GM21390 (cell line): Measurements from ENCODE around the gene HS2ST1.
"Not testable (repeated sequence)": the region's sequence is repeated elsewhere in the genome, so short reads cannot be mapped to it uniquely, and the experiment has no call there.

Experiments used
- ATAC-seq: cut with Tn5 transposase; IDR thresholded peaks from one replicate; pipeline ENCODE4 v1.9.1; 2021; ENCODE audit not compliant: unreplicated experiment

Gene HS2ST1

GRCh38 chr1:86914601-86914997 lies at the start of gene HS2ST1:
Gene HS2ST1, plus strand, starts transcription at chr1:86914635.
- ATAC-seq: no peak

GRCh38 chr1:86865973-86866637 lies 48.3 kb upstream of the HS2ST1 start:
- ATAC-seq: no peak

DNA sequence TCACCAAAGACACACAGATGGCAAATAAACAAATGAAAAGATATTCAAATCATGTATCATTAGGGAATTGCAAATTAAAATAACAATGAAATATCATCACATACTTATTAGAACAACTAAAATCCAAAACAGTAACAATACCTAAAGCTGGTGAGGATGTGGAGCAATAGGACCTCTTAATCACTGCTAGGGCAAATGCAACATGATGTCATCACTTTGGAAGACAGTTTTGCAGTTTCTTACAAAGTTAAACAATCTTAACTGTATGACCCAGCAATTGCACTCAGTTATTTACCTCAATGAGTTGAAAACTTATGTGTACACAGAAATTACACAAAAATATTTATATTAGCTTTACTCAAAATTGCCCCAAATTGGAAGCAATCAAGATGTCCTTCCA lies 47.8 kb upstream of the HS2ST1 start:
- ATAC-seq: no peak

DNA sequence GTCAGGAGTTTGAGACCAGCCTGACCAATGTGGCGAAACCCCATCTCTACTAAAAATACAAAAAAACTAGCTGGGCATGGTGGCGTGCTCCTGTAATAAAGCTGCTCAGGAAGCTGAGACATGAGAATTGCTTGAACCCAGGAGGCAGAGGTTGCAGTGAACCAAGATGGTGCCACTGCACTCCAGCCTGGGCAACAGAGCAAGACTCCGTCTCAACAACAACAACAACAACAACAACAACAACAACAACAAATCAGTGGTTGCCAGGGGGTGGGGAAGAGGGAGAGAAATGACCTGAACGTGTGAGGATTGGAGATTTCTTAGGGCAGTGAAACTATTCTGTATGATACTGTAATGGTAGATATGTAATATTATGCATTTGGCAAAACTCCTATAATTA lies 47.2 kb upstream of the HS2ST1 start:
- ATAC-seq: not testable (repeated sequence)

GRCh38 chr1:86868477-86868876 lies 46.0 kb upstream of the HS2ST1 start:
- no peak for ATAC-seq

- ATAC-seq: no peak
These were observed 43.4 kb upstream of the HS2ST1 start for GRCh38 chr1:86871001-86871400.

- ATAC-seq: no peak
These were observed 42.3 kb upstream of the HS2ST1 start for GRCh38 chr1:86872086-86872485.

GRCh38 chr1:86875722-86876121 lies 38.7 kb upstream of the HS2ST1 start:
- ATAC-seq: no peak

GRCh38 chr1:86887479-86888162 lies 26.8 kb upstream of the HS2ST1 start:
- ATAC-seq: peak; percentile 86

- no peak for ATAC-seq
These were observed 26.1 kb upstream of the HS2ST1 start for GRCh38 chr1:86888327-86888726.

DNA sequence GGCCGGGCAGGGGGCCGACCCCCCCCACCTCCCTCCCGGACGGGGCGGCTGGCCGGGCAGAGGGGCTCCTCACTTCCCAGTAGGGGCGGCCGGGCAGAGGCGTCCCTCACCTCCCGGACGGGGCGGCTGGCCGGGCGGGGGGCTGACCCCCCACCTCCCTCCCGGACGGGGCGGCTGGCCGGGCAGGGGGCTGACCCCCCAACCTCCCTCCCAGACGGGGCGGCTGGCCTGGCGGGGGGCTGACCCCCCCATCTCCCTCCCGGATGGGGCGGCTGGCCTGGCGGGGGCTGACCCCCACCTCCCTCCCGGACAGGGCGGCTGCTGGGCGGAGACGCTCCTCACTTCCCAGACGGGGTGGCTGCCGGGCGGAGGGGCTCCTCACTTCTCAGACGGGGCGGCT lies 15.0 kb upstream of the HS2ST1 start:
- not testable (repeated sequence) for ATAC-seq

DNA sequence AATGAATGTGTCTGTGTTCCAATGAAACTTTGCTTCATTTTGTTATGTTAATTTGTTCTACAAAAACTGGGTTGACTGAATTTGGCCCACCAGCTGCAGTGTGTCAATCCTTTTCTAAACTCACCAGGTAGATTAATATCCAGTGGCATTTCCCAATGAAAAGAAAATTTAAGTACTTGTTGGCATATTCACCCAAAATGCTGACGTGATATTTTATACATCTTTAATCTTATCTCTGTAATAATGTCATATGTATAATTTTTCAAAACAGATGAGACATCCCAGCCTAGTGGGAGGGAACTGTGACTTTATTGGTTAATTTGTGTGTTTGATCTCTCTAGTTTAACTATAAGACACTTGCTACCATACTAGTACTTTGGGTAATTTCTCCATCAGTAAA lies 8.6 kb upstream of the HS2ST1 start:
- no peak for ATAC-seq

DNA sequence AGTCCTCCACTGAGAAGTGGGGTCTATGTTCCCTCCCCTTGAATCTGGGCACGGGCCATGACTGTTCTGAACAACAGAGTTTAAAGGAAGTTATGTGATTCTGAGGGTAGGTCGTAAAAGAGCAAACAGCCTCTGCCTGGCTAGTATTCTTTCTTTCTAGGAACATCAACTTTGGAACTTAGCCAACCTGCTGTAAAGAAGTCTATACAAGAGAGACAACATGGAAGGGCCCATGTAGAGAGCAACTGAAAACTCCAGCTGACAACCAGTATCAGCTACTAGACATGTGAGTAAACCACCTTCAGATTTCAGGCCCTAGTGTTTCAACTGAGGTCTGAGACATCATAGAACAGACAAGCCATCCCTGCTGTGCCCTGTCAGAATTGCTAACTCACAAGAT lies 8.0 kb upstream of the HS2ST1 start:
- ATAC-seq: no peak

GRCh38 chr1:86912281-86912900 lies 2.0 kb upstream of the HS2ST1 start:
- no peak for ATAC-seq

GRCh38 chr1:86913399-86913895 lies 988 bp upstream of the HS2ST1 start:
- peak; percentile 28 for ATAC-seq

GRCh38 chr1:86913896-86914600 lies 387 bp upstream of the HS2ST1 start, which contains the start of gene SELENOF:
Gene SELENOF, minus strand, starts transcription at chr1:86914126. Its CDS starts 15 bp downstream, at chr1:86914111.
- ATAC-seq: peak; percentile 77

- peak; percentile 16 for ATAC-seq
These were observed 732 bp downstream of the HS2ST1 start for GRCh38 chr1:86914998-86915736.

DNA sequence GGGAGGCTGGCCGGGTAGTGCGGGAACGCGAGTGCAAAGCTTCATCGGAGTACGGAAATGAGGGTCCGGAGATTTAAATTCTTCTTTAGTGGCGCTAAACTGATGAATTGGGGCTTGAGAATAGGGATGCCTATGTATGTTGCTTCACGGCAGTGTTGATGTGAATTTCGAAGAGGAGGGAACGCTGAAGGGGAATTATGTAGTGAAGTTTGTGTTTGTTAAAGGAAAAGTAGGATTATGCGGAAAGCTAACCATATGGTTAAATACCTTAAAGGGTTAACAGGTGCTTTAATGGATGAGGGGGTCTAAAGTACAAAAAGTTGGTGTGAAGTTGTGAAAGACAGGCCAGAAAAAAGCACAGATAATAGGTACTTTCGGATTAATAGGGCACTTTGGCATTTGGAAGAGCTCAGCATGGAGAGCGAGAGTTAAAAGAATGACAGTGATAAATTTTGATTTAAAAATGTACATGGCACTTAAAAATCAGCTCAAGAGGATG lies 1.4 kb downstream of the HS2ST1 start:
- ATAC-seq: no peak

DNA sequence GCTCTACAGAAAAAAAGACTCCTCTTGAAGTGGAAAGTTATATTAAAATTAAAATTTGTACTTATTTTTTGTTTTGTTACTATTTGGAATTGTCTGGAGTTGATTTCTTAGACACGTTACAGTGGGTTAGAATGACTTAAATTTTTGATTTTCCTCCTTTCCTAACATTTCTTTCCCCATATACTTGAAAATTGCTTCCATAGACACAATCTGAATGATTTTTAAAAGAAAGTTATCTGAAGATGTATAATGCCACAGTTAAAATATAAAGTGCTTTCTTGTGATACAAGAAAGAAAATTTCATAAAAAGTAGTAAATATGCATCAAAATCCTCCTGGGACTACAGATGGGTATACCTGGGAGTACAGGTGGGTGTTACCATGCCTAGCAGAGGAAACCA lies 2.3 kb downstream of the HS2ST1 start:
- ATAC-seq: no peak

GRCh38 chr1:86922445-86922844 lies 8.0 kb downstream of the HS2ST1 start:
- ATAC-seq: no peak
